HG02678 (cell line): ENCODE results near the gene MMP15.
"Not testable (repeated sequence)": the region's sequence is repeated elsewhere in the genome, so short reads cannot be mapped to it uniquely, and the experiment has no call there.

Source experiments
- ATAC-seq: cut with Tn5 transposase; IDR thresholded peaks from one replicate; pipeline ENCODE4 v1.9.1; 2021; ENCODE audit warnings: mild to moderate bottlenecking, moderate library complexity; ENCODE audit not compliant: unreplicated experiment

The MMP15 gene

GRCh38 chr16:58085584-58086251, 60.2 kb downstream of the MMP15 start:
- no peak for ATAC-seq

- no peak for ATAC-seq
These were observed 61.0 kb downstream of the MMP15 start for GRCh38 chr16:58086381-58087208.

- ATAC-seq, result no peak
These were observed 61.8 kb downstream of the MMP15 start for GRCh38 chr16:58087209-58087913.

- no peak for ATAC-seq
These were observed 62.5 kb downstream of the MMP15 start for GRCh38 chr16:58088091-58088490.

- not testable (repeated sequence) for ATAC-seq
These were observed 64.8 kb downstream of the MMP15 start for GRCh38 chr16:58090396-58090795.

GRCh38 chr16:58094026-58094425, 68.5 kb downstream of the MMP15 start:
- ATAC-seq, result no peak

GRCh38 chr16:58094791-58095574, 69.4 kb downstream of the MMP15 start:
- no peak for ATAC-seq

- not testable (repeated sequence) for ATAC-seq
These were observed 70.0 kb downstream of the MMP15 start for GRCh38 chr16:58095575-58095960.

- no peak for ATAC-seq
These were observed 70.7 kb downstream of the MMP15 start for GRCh38 chr16:58096249-58096648.
